HEK293T (cell line): ENCODE results near the gene CBX1.

ENCODE experiments used
- BHLHE40 ChIP-seq: fragments of 450-650 bp; IDR thresholded peaks from 2 replicates; pipeline ENCODE4 v1.6.1; 2016; ENCODE audit warnings: mild to moderate bottlenecking, moderate library complexity, borderline replicate concordance
- FOXA1 ChIP-seq: fragments of 450-650 bp; IDR thresholded peaks from 2 replicates; pipeline ENCODE4 v1.6.1; 2016; ENCODE audit warnings: mild to moderate bottlenecking
- FOXM1 ChIP-seq: fragments of 450-650 bp; IDR thresholded peaks from 2 replicates; pipeline ENCODE4 v1.6.1; 2017; ENCODE audit warnings: mild to moderate bottlenecking, borderline replicate concordance
- SUZ12 ChIP-seq: fragments of 450-650 bp; IDR thresholded peaks from 2 replicates; pipeline ENCODE4 v1.6.1; 2016; ENCODE audit warnings: mild to moderate bottlenecking
- TARDBP ChIP-seq: fragments of 450-650 bp; IDR thresholded peaks from 2 replicates; pipeline ENCODE4 v1.6.1; 2016

DNA sequence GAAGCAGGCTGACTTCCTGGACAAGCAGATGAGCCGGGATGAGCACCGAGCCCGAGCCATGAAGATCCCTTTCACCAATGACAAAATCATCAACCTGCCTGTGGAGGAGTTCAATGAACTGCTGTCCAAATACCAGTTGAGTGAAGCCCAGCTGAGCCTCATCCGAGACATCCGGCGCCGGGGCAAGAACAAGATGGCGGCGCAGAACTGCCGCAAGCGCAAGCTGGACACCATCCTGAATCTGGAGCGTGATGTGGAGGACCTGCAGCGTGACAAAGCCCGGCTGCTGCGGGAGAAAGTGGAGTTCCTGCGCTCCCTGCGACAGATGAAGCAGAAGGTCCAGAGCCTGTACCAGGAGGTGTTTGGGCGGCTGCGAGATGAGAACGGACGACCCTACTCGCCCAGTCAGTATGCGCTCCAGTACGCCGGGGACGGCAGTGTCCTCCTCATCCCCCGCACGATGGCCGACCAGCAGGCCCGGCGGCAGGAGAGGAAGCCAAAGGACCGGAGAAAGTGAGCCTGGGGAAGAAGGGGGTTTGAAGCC, 42.1 kb downstream of the CBX1 start:
- TF ChIP-seq TARDBP (no peak), FOXA1 (no peak), BHLHE40 (no peak), FOXM1 (no peak), SUZ12 (no peak)
